GM12878 (cell line): ENCODE measurements around the gene GAL.

Experiments
- CBX3 ChIP-seq: fragments of 200-600 bp; sonication (generic); IDR thresholded peaks from 2 replicates; pipeline ENCODE4 v1.6.1; 2016; ENCODE audit warnings: low read depth, borderline replicate concordance
- CHD1 ChIP-seq: IDR thresholded peaks from 2 replicates; pipeline ENCODE4 v1.6.1; 2012; ENCODE audit warnings: low read depth, low read length, improper control_type of control experiment
- CTCF ChIP-seq, 3 experiments: IDR thresholded peaks in 2 of 3; conservative IDR thresholded peaks in 1 of 3; 2 replicates each; pipeline ENCODE4 v1.5.1; 2011; ENCODE audit warnings: low read depth in 3 of 3, low read length in 3 of 3, mild to moderate bottlenecking in 3 of 3, control low read depth in 2 of 3, moderate library complexity in 2 of 3, inconsistent platforms in 1 of 3, mixed read lengths in 1 of 3; ENCODE audit not compliant: control insufficient read depth in 2 of 3, insufficient read depth in 1 of 3; ENCODE audit errors: extremely low read depth in 1 of 3
- DPF2 ChIP-seq: fragments of 450-650 bp; IDR thresholded peaks from 2 replicates; pipeline ENCODE4 v1.6.1; 2017; ENCODE audit warnings: mild to moderate bottlenecking
- E2F4 ChIP-seq: IDR thresholded peaks from 2 replicates; pipeline ENCODE4 v1.6.1; 2012; ENCODE audit warnings: low read depth, low read length, improper control_type of control experiment
- GABPA ChIP-seq: IDR thresholded peaks from 2 replicates; pipeline ENCODE4 v1.6.1; 2014; ENCODE audit warnings: antibody characterized with exemption, low read depth, mild to moderate bottlenecking, inconsistent platforms
- HDAC2 ChIP-seq: fragments of 200-600 bp; sonication (generic); IDR thresholded peaks from 2 replicates; pipeline ENCODE4 v1.6.1; 2017
- MTA3 ChIP-seq: IDR thresholded peaks from 2 replicates; pipeline ENCODE4 v1.6.1; 2012; ENCODE audit warnings: low read length, inconsistent platforms, borderline replicate concordance
- NFIC ChIP-seq: IDR thresholded peaks from 2 replicates; pipeline ENCODE4 v1.6.1; 2012; ENCODE audit warnings: low read depth, mild to moderate bottlenecking, inconsistent platforms, low read length, moderate library complexity
- NRF1 ChIP-seq: conservative IDR thresholded peaks from 2 replicates; pipeline ENCODE4 v1.6.1; 2011; ENCODE audit warnings: mild to moderate bottlenecking, low read depth, low read length, improper control_type of control experiment
- POLR2A ChIP-seq: IDR thresholded peaks from 2 replicates; pipeline ENCODE4 v1.6.1; 2011; ENCODE audit warnings: low read depth, mild to moderate bottlenecking, low read length
- POLR2AphosphoS5 ChIP-seq: IDR thresholded peaks from 2 replicates; pipeline ENCODE4 v1.6.1; 2011; ENCODE audit warnings: mild to moderate bottlenecking, low read length, inconsistent platforms
- RELA ChIP-seq: fragments of 450-650 bp; IDR thresholded peaks from 2 replicates; pipeline ENCODE4 v1.8.0; 2014; ENCODE audit warnings: borderline replicate concordance; ENCODE audit not compliant: partially characterized antibody

GRCh38 chr11:68646832-68647231 lies 37.5 kb upstream of the GAL start:
- TF ChIP-seq NRF1 (no peak), POLR2AphosphoS5 (no peak), CTCF (IDR thresholded peaks at IDR 0.05 in 2 of 3, conservative IDR thresholded peaks at IDR 0.05 in 1 of 3; ENCODE audit: control insufficient read depth in 2 of 3, extremely low read depth in 1 of 3, insufficient read depth in 1 of 3, low read depth in 3 of 3, low read length in 3 of 3) (no peak), DPF2 (no peak), MTA3 (no peak), RELA (no peak), POLR2A (no peak), GABPA (no peak), NFIC (no peak), CHD1 (no peak), E2F4 (no peak), HDAC2 (no peak), CBX3 (no peak)
